ENCODE data around the gene TMEM123. TPM values are rescaled to one million over a fixed set of nuclear protein-coding genes. Genes with fewer than 3 reads are reported as not detected.

The TMEM123 gene
- total RNA-seq, 1 experiment from 2014 or later = 116 TPM

DNA sequence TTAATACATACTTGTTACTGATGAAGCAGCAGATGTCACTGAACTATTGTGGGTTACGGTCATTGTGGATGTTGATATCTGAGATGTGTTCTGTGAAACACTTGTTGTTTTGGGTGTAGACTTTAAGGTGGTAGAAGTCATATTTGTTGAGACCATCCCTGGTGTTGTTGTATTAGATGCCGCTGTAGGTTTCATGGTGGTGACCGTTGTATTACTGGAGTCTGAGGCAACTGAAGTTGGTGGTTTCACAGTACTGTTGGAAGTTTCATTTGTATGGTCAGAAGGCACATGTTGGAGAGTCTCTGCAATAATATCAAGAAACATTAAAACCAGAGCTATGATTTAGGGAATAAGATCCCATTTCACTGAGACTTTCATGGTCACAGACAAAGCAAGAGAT lies 50.7 kb downstream of the TMEM123 start (continued):
- TF ChIP-seq SMAD4 (CRISPR knock-in tag; IDR thresholded peaks at IDR 0.05) = no peak
- TF ChIP-seq TCF7 (CRISPR knock-in tag; IDR thresholded peaks at IDR 0.05; ENCODE audit: low read depth) = no peak
- TF ChIP-seq, protein P1, sequence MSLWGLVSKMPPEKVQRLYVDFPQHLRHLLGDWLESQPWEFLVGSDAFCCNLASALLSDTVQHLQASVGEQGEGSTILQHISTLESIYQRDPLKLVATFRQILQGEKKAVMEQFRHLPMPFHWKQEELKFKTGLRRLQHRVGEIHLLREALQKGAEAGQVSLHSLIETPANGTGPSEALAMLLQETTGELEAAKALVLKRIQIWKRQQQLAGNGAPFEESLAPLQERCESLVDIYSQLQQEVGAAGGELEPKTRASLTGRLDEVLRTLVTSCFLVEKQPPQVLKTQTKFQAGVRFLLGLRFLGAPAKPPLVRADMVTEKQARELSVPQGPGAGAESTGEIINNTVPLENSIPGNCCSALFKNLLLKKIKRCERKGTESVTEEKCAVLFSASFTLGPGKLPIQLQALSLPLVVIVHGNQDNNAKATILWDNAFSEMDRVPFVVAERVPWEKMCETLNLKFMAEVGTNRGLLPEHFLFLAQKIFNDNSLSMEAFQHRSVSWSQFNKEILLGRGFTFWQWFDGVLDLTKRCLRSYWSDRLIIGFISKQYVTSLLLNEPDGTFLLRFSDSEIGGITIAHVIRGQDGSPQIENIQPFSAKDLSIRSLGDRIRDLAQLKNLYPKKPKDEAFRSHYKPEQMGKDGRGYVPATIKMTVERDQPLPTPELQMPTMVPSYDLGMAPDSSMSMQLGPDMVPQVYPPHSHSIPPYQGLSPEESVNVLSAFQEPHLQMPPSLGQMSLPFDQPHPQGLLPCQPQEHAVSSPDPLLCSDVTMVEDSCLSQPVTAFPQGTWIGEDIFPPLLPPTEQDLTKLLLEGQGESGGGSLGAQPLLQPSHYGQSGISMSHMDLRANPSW (CRISPR knock-in tag; conservative IDR thresholded peaks at IDR 0.05; ENCODE audit: low read depth) = no peak
- TF ChIP-seq RELA (CRISPR knock-in tag; IDR thresholded peaks at IDR 0.05; ENCODE audit: borderline replicate concordance) = no peak
- TF ChIP-seq NR3C1 (CRISPR knock-in tag; conservative IDR thresholded peaks at IDR 0.05; ENCODE audit: low read depth) = no peak
- TF ChIP-seq FOXJ3 (CRISPR knock-in tag; IDR thresholded peaks at IDR 0.05; ENCODE audit: borderline replicate concordance) = no peak
- TF ChIP-seq, protein P2, sequence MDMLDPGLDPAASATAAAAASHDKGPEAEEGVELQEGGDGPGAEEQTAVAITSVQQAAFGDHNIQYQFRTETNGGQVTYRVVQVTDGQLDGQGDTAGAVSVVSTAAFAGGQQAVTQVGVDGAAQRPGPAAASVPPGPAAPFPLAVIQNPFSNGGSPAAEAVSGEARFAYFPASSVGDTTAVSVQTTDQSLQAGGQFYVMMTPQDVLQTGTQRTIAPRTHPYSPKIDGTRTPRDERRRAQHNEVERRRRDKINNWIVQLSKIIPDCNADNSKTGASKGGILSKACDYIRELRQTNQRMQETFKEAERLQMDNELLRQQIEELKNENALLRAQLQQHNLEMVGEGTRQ (CRISPR knock-in tag; IDR thresholded peaks at IDR 0.05) = no peak
- TF ChIP-seq JUN (CRISPR knock-in tag; IDR thresholded peaks at IDR 0.05) = no peak
- TF ChIP-seq HMGA2 (CRISPR knock-in tag; IDR thresholded peaks at IDR 0.05) = no peak
- no peak for TF ChIP-seq EMX1 (CRISPR knock-in tag; IDR thresholded peaks at IDR 0.05)

DNA sequence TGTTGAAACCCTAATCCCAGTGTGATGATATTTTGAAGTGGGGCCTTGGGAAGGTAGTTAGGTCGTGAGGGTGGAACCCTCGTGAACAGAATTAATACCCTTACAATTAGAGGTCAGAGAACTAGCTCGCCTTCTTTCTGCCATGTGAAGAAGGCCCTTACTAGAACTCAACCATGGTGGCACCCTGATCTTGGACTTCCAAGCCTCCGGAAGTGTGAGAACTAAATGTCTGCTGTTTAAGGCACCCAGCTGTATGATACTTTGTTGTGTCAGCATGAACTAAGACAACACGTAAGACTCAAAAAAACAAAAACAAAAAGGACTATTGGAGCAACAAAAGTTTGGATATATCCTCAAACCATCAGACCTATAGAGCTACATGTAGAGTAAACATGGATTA lies 52.0 kb downstream of the TMEM123 start:
- H3K4me1 Mint-ChIP-seq = no peaks in the 10 kb centered on the region
- H3K9me3 Mint-ChIP-seq = no peaks in the 10 kb centered on the region
- H3K27ac Mint-ChIP-seq = no peak overlapping the region
- peaks cover 30% of the 10 kb centered on the region for H3K36me3 Mint-ChIP-seq
- ChIA-PET CTCF (interaction anchor here (1.8 kb wide), 1 partner anchor 10 kb away, joined by 6 read pairs; no protein-coding TSS in a partner anchor), POLR2A (no interaction called here)
- TF ChIP-seq ZNF423 (CRISPR knock-in tag; IDR thresholded peaks at IDR 0.05) = no peak
- no peak for TF ChIP-seq NR3C1 (CRISPR knock-in tag; conservative IDR thresholded peaks at IDR 0.05; ENCODE audit: low read depth)
- TF ChIP-seq ESRRA (CRISPR knock-in tag; IDR thresholded peaks at IDR 0.05; ENCODE audit: borderline replicate concordance) = no peak
- no peak for TF ChIP-seq NR1H2 (CRISPR knock-in tag; IDR thresholded peaks at IDR 0.05)
- TF ChIP-seq JUN (CRISPR knock-in tag; IDR thresholded peaks at IDR 0.05) = no peak
- TF ChIP-seq, protein P3, sequence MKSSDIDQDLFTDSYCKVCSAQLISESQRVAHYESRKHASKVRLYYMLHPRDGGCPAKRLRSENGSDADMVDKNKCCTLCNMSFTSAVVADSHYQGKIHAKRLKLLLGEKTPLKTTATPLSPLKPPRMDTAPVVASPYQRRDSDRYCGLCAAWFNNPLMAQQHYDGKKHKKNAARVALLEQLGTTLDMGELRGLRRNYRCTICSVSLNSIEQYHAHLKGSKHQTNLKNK (CRISPR knock-in tag; IDR thresholded peaks at IDR 0.05) = no peak
- TF ChIP-seq TEAD1 (CRISPR knock-in tag; IDR thresholded peaks at IDR 0.05) = no peak
- TF ChIP-seq, protein P4, sequence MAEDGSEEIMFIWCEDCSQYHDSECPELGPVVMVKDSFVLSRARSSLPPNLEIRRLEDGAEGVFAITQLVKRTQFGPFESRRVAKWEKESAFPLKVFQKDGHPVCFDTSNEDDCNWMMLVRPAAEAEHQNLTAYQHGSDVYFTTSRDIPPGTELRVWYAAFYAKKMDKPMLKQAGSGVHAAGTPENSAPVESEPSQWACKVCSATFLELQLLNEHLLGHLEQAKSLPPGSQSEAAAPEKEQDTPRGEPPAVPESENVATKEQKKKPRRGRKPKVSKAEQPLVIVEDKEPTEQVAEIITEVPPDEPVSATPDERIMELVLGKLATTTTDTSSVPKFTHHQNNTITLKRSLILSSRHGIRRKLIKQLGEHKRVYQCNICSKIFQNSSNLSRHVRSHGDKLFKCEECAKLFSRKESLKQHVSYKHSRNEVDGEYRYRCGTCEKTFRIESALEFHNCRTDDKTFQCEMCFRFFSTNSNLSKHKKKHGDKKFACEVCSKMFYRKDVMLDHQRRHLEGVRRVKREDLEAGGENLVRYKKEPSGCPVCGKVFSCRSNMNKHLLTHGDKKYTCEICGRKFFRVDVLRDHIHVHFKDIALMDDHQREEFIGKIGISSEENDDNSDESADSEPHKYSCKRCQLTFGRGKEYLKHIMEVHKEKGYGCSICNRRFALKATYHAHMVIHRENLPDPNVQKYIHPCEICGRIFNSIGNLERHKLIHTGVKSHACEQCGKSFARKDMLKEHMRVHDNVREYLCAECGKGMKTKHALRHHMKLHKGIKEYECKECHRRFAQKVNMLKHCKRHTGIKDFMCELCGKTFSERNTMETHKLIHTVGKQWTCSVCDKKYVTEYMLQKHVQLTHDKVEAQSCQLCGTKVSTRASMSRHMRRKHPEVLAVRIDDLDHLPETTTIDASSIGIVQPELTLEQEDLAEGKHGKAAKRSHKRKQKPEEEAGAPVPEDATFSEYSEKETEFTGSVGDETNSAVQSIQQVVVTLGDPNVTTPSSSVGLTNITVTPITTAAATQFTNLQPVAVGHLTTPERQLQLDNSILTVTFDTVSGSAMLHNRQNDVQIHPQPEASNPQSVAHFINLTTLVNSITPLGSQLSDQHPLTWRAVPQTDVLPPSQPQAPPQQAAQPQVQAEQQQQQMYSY (CRISPR knock-in tag; IDR thresholded peaks at IDR 0.05) = no peak
- no peak for TF ChIP-seq ZNF121 (CRISPR knock-in tag; IDR thresholded peaks at IDR 0.05)
- TF ChIP-seq NFE2L1 (CRISPR knock-in tag; IDR thresholded peaks at IDR 0.05) = no peak
- no peak for TF ChIP-seq JAZF1 (CRISPR knock-in tag; IDR thresholded peaks at IDR 0.05)
- no peak for TF ChIP-seq GABPB1 (CRISPR knock-in tag; IDR thresholded peaks at IDR 0.05)
- TF ChIP-seq ZBTB21 (CRISPR knock-in tag; IDR thresholded peaks at IDR 0.05; ENCODE audit: borderline replicate concordance) = no peak
- TF ChIP-seq GTF2I (CRISPR knock-in tag; conservative IDR thresholded peaks at IDR 0.05) = no peak
- TF ChIP-seq IRF2 (CRISPR knock-in tag; IDR thresholded peaks at IDR 0.05; ENCODE audit: borderline replicate concordance, low read depth) = no peak
- no peak overlapping the region for H3K4me3 Mint-ChIP-seq
- H3K27me3 Mint-ChIP-seq (ENCODE audit: low read depth) = no peaks in the 10 kb centered on the region
- ATAC-seq (no peak), DNase-seq (ENCODE audit: low spot score) (no peak)
